ENCODE measurements around the gene RNFT2.

GRCh38 chr12:116859079-116859478 lies 121.0 kb downstream of the RNFT2 start:
- TF ChIP-seq CTCF (optimal IDR thresholded peaks at IDR 0.05 in 1 of 3, IDR thresholded peaks at IDR 0.05 in 1 of 3, conservative IDR thresholded peaks at IDR 0.05 in 1 of 3; ENCODE audit: extremely low read depth in 1 of 3, insufficient read depth in 2 of 3, low read length in 3 of 3) (no peak), EZH2 (IDR thresholded peaks at IDR 0.05; ENCODE audit: low read length) (no peak)

Data from keratinocyte (primary cell).